Hepatocyte (in vitro differentiated cells): ENCODE results near the gene FSTL1. TPM values are rescaled to one million over a fixed set of nuclear protein-coding genes. Genes with fewer than 3 reads are reported as not detected.
A peak's percentile ranks its signal among the peaks of the same experiment; 100 is the strongest.

Source experiments
- DNase-seq: peaks from one replicate; pipeline ENCODE4 v3.0.0-alpha.2; 2016; ENCODE audit warnings: low spot score
- H2AFZ ChIP-seq: fragments of 200-600 bp; sonication (generic); 2 replicates; pipeline ENCODE4 v1.6.0; 2016; ENCODE audit warnings: antibody characterized with exemption, mild to moderate bottlenecking
- H3K27ac ChIP-seq: fragments of 200-600 bp; sonication (generic); 2 replicates; pipeline ENCODE4 v1.5.1; 2016; ENCODE audit warnings: mild to moderate bottlenecking
- H3K27me3 ChIP-seq: fragments of 200-600 bp; sonication (generic); 2 replicates; pipeline ENCODE4 v1.6.1; 2016
- H3K36me3 ChIP-seq: fragments of 200-600 bp; sonication (generic); replicated peaks from 2 replicates; pipeline ENCODE4 v1.5.1; 2016; ENCODE audit warnings: low read depth; ENCODE audit not compliant: insufficient read depth
- H3K4me1 ChIP-seq: fragments of 200-600 bp; sonication (generic); 2 replicates; pipeline ENCODE4 v1.5.1; 2016; ENCODE audit warnings: mild to moderate bottlenecking, moderate library complexity; ENCODE audit not compliant: insufficient read depth
- H3K4me2 ChIP-seq: fragments of 200-600 bp; sonication (generic); 2 replicates; pipeline ENCODE4 v1.6.0; 2016
- H3K4me3 ChIP-seq: fragments of 200-600 bp; sonication (generic); 2 replicates; pipeline ENCODE4 v1.5.1; 2016; ENCODE audit warnings: mild to moderate bottlenecking
- H3K79me2 ChIP-seq: fragments of 200-600 bp; sonication (generic); 2 replicates; pipeline ENCODE4 v1.6.0; 2017; ENCODE audit warnings: mild to moderate bottlenecking
- H3K9me2 ChIP-seq: fragments of 200-600 bp; sonication (generic); replicated peaks from 2 replicates; pipeline ENCODE4 v1.6.0; 2017; ENCODE audit warnings: mild to moderate bottlenecking; ENCODE audit not compliant: insufficient read depth
- H3K9me3 ChIP-seq: fragments of 200-600 bp; sonication (generic); 2 replicates; pipeline ENCODE4 v1.5.1; 2016; ENCODE audit warnings: low read depth, mild to moderate bottlenecking
- H4K20me1 ChIP-seq: fragments of 200-600 bp; sonication (generic); 2 replicates; pipeline ENCODE4 v1.6.0; 2016; ENCODE audit warnings: mild to moderate bottlenecking; ENCODE audit not compliant: insufficient read depth, poor library complexity, severe bottlenecking
- CTCF ChIP-seq: fragments of 200-600 bp; sonication (generic); IDR thresholded peaks from 2 replicates; pipeline ENCODE4 v1.5.1; 2016; ENCODE audit warnings: antibody characterized with exemption, mild to moderate bottlenecking; ENCODE audit not compliant: poor library complexity
- EZH2 ChIP-seq: fragments of 200-600 bp; sonication (generic); IDR thresholded peaks from 2 replicates; pipeline ENCODE4 v1.6.1; 2016; ENCODE audit warnings: antibody characterized with exemption, mild to moderate bottlenecking, borderline replicate concordance
- EZH2phosphoT487 ChIP-seq: fragments of 200-600 bp; sonication (generic); IDR thresholded peaks from one replicate; pipeline ENCODE4 v1.6.1; 2018; ENCODE audit warnings: antibody characterized with exemption, mild to moderate bottlenecking, low read depth, moderate library complexity; ENCODE audit not compliant: unreplicated experiment, severe bottlenecking
- WGBS: methylation state at CpG from one replicate; pipeline ENCODE4 v1.1.6; 2016; ENCODE audit warnings: low lambda C conversion rate; ENCODE audit errors: missing lambda C conversion rate; 5-methylcytosine and 5-hydroxymethylcytosine counted together
- microRNA counts: library from miRNA; unstranded; fragments of <30 nt; microRNA quantifications from one replicate; lab custom pipeline; 2017
- polyA plus RNA-seq: library from polyadenylated mRNA; unstranded; fragments of >200 nt; fragmentation: Nextera tagmentation; extraction: Ambion mirVana; gene quantifications from 2 replicates; pipeline ENCODE4 v1.2.1, GENCODE V29; 2016
- total RNA-seq: library from RNA; depleted of rRNA; stranded (reverse); fragments of >200 nt; gene quantifications from 2 replicates; pipeline ENCODE4 v1.2.3, GENCODE V29; 2014

FSTL1 gene
- total and polyA plus RNA-seq, 2 experiments from 2014 or later, result 195 to 390 TPM

- peak overlapping the region; percentile 93 for H3K27ac ChIP-seq
- H3K4me2 ChIP-seq, result peak overlapping the region; percentile 84
- H3K4me1 ChIP-seq, result peaks cover 14% of the 10 kb centered on the region
- TF ChIP-seq EZH2phosphoT487 (no peak), EZH2 (no peak), CTCF (no peak)
- peak overlapping the region; percentile 43 for H2AFZ ChIP-seq
- H4K20me1 ChIP-seq, result peaks cover 22% of the 10 kb centered on the region
- H3K36me3 ChIP-seq, result no peaks in the 10 kb centered on the region
- no peaks in the 10 kb centered on the region for H3K9me3 ChIP-seq
- DNase-seq, result peak; percentile 13
- no peaks in the 10 kb centered on the region for H3K27me3 ChIP-seq
- H3K79me2 ChIP-seq, result peaks cover 48% of the 10 kb centered on the region
- WGBS, result 3% methylated on average over 41 of the region's 41 CpGs
- H3K9me2 ChIP-seq, result no peaks in the 10 kb centered on the region
- peak overlapping the region; percentile 69 for H3K4me3 ChIP-seq
Measured at GRCh38 chr3:120348065-120348990, 102.5 kb downstream of the FSTL1 start.

- Histone ChIP-seq H3K36me3 (no peaks in the 10 kb centered on the region), H2AFZ (no peak overlapping the region), H3K79me2 (peaks cover 88% of the 10 kb centered on the region), H3K9me3 (peaks cover 9% of the 10 kb centered on the region), H3K27me3 (no peaks in the 10 kb centered on the region), H4K20me1 (peaks cover 22% of the 10 kb centered on the region), H3K4me2 (no peak overlapping the region), H3K9me2 (no peaks in the 10 kb centered on the region), H3K4me3 (no peak overlapping the region), H3K27ac (no peak overlapping the region), H3K4me1 (peaks cover 3% of the 10 kb centered on the region)
- 42% methylated on average over 1 of the region's 1 CpG for WGBS
- TF ChIP-seq EZH2phosphoT487 (no peak), EZH2 (no peak), CTCF (no peak)
- no peak for DNase-seq
Measured at GRCh38 chr3:120344349-120344748, 106.4 kb downstream of the FSTL1 start.

MicroRNA genes within 50 kb of the gene (microRNA counts, 767-probe panel; counts per million panel counts)
- not detected for microRNA hsa-miR-198 (lab: Ali Mortazavi, UCI)

Other genes with a start within 250 kb of the FSTL1 start
- gene GPR156, start 165.8 kb downstream of the FSTL1 start, total RNA-seq, result 0.27 and 0.52 TPM in 2 replicates
- 0.80 TPM in 1 of 2 replicates, not detected in the other for gene GPR156, start 165.8 kb downstream of the FSTL1 start, polyA plus RNA-seq
- 33.6 and 34.7 TPM in 2 replicates for gene LRRC58, start 101.6 kb downstream of the FSTL1 start, total RNA-seq
- 8.1 and 8.8 TPM in 2 replicates for gene LRRC58, start 101.6 kb downstream of the FSTL1 start, polyA plus RNA-seq
- gene NDUFB4, start 145.3 kb upstream of the FSTL1 start, total RNA-seq, result 101 and 114 TPM in 2 replicates
- 290 and 318 TPM in 2 replicates for gene NDUFB4, start 145.3 kb upstream of the FSTL1 start, polyA plus RNA-seq
- 48.3 and 64.6 TPM in 2 replicates for gene HGD, start 231.2 kb upstream of the FSTL1 start, total RNA-seq
- 47.7 and 63.6 TPM in 2 replicates for gene HGD, start 231.2 kb upstream of the FSTL1 start, polyA plus RNA-seq